NCI-H510A treated with DMSO at 0.1 percent for 48 hours (cell line): ENCODE measurements around the gene BBS9.
"Not testable (repeated sequence)": the region's sequence is repeated elsewhere in the genome, so short reads cannot be mapped to it uniquely, and the experiment has no call there.

Experiments
- DNase-seq: peaks from one replicate; lab custom pipeline; 2025; lab: John Stamatoyannopoulos, UW

Gene BBS9

DNA sequence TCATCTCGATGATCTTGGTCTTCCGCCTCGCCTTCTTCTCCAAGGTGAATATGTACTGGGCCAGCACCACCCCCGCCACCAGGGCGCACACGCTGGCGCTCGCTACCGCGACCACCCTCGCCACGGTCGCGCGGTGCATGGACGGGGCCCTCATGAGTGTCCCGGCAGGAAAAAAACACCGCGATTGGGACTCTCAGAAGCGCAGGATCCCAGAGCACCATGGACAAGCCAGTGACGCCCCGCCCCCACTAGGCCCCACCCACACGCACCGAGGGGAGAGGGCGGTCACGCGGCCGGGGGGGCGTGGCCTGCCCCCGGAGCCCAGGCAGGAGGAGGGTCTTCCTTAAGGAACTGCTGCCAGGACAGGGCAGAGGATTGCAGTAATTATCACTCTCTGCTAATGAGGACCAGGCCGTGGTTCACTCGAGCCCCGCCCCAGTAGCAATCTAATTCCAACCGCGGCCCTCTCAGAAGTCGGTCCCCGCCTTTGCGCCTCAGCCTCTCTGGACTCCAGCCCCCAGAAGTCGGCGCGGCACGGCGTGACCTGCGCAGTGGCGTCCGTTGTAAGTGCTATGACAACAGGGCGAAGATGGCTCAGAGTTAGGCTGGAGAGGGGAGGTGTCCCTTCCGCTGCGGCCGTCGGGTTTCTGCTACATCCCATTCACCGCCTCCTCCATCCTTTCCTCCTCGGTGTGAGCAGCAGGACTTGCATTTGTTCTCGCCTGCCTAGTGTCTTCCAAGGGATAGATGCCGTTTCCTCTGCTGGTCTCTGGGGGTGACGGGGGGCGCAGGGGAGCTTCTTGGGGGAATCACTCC, at the start of gene BBS9:
BBS9 (plus strand) TSS at position 575 of the 816 bp plus-strand sequence. CDS start 16,689 bp downstream, outside the sequence.
- peak; percentile 98 for DNase-seq

- DNase-seq = no peak
Measured at GRCh38 chr7:33079763-33080690, 49.3 kb upstream of the BBS9 start.

DNA sequence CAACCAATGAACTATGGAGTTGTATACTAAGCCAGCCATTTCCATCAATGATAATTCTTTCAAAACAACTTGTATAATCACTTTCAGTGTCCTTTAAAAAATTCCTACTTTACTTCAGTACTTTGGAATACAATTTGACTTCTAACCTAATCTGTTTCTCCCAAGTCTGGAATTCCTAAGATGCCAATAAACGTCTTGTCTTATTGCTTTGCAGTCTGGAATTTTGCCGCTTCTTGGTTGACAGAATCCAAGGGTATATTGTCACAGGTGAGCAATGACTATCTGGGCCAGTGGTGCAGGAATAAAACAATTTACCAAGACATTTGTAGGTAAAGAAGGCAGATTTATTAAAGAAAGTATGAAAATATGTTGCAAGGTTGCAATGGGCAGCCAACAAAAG, 42.0 kb upstream of the BBS9 start:
- no peak for DNase-seq

DNA sequence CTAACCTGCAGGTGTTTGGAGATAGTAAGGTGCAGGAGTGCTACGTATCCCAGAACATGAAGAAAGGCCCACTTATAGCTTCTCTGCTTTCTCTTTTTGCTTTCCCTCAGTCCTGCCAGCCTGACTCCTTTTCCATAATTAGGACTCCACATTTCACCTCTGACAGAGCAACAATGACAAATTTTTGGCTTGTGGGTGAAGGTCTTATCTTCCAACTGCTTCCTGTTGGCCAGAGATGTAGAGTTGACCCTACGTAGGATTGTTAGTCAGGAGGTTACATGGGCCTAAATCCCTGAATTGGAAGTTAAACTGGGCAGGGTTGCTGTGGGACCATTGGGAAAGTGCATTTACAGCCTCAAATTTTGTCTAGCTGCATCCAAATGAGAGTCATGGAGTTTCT, 41.5 kb upstream of the BBS9 start:
- no peak for DNase-seq

DNA sequence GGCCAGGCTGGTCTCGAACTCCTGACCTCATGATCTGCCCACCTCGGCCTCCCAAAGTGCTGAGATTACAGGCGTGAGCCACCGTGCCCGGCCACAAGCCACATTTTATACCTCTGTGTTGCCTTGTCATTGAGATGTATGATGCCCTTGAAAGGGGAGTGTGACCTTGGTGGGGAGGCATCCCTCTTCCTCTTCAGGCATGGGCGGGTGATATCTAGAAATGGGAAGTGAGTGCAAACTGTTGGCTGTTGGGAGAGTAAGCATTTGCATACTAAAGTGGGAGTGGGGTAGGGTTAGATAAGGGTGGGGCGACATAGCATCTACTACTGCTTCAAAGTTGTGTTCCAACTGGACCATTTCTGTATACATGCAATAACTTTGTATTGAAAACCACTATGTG, 40.2 kb upstream of the BBS9 start:
- DNase-seq = no peak

- DNase-seq = no peak
Measured at GRCh38 chr7:33091111-33091531, 38.2 kb upstream of the BBS9 start.

DNA sequence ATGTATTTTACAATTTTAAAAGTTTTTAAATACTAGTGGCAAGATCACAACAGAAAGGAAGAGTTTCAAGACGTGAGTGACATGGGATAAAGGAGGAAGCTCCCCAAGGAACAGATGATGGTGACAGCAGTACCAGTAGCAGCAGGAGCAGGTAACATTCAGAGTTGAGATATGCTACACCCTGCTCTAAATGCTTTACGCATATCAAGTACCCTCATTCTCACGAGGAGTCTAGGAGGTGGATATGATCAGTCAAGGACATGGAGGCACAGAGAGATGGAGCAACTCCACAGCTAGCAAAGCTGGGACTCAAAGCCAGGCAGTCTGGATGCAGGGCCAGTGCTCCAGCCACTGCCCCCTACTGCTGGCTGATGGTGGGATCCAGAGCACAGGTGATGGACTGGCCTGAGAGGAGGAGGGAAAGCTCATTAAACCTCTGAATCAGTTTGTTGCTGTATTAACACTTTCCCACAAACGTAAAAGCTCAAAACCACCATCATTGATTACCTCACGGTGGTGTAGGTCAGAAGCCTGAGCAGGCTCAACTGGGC, 37.6 kb upstream of the BBS9 start:
- DNase-seq = no peak

DNA sequence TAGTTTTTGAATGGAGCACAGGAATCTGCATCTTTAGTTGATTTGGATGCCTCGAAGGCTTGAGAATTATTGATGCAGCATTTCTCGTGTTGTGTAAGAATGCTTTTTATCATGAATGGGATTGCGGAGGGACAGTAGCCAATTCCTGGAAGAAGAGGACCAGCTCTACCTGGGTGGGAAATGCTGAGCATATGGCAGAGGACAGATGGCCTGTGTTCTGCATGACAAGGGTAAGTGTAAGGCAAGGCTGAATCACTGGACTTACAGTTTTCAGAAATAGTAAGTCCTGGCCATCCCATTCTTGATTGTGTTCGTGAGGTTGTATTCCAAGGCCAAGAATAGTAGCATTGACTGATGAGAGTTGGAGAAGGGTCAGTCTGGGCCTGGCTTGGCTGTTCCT, 36.1 kb upstream of the BBS9 start:
- no peak for DNase-seq

DNA sequence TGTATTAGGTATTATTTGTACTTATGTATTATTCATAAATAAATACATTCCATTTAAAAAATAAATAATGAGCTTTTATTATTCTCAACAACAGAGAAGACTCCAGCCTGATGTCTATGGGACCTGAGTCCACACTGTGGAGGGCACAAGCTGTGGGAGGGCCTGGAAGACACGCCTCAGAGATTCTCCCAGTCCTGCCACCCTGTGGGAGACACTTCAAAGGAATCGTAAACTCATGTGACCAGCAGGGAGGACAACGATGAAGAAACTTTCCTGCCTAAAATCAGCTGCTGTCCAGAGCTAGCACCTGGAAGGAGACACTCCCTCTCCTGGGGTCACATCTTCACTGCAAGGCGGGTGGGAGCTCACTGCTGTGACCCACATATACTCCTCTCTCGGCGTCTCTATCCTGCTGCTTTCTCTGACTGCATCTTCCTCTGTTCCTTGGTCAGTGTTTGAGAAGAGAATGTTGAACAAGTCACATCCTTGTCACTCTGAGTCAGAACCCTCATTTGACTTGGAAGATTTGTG, 34.6 kb upstream of the BBS9 start:
- DNase-seq = not testable (repeated sequence)

- no peak for DNase-seq
Measured at GRCh38 chr7:33099154-33099940, 30.0 kb upstream of the BBS9 start.

- no peak for DNase-seq
Measured at GRCh38 chr7:33100770-33101169, 28.6 kb upstream of the BBS9 start.

GRCh38 chr7:33101906-33102305, 27.5 kb upstream of the BBS9 start:
- no peak for DNase-seq

DNA sequence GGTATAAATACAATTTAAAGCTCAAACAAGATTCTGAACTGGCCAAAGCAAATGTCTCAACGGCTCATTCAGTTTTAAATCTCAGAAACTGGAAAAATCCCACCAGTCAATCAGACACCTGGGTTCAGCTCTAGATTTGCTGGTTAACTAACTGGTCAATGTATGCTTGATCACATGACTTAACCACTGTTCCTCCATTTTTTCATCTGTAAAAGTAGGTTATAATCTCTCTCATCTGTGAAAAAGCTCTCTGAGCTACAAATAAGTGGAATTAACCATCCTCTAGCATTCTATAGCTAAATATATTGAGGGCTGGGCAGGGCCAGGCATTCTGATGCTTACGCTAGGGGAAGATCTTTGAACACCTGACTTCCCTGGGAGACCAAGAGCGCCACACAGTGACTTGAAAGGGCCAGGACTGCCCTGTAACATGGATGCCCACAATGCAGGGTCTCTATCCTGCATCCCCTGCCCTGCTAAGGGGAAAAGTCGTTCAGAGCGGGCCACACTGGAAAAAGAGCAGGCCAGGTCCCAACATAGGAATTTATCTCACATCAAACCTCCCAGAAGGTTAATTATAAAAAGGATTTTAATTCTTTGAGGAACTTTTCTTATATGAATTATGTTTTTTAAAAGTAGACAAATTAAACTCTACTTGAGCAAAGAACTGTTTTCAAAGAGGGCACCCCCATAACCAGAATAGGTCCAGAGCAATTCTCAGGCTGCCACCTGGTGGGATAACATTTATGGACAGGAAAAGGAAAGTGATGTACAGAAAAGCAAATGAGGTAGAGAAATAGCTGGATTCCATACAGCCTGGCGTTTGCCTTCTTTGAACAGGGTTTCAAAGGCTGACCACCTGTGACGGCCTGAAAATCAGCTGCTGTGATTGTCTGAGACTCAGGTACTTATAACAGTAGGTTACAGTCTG, 22.0 kb upstream of the BBS9 start:
- peak; percentile 29 for DNase-seq

DNA sequence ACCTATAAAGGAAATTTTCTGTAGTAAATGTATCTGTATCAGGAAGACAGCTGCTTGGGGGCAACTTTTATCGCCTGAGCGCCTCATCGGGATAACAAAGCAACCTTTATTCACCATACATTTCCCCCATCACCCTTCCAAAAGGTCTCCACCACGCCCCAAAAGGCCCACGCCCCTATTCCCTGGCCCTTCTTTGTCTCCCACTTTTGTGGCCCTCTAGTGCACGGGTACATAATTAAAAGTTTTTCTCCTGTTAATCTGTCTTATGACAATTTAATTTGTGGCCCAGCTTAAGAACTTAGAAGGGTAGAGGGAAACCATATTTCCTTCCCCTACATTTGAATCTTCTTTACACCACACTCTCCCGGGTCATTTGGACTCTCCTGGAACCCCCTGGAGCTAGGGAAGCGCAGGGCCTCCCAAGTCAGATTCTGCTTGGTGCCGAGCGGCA, 20.8 kb upstream of the BBS9 start:
- peak; percentile 25 for DNase-seq

GRCh38 chr7:33109005-33109757, 20.2 kb upstream of the BBS9 start, which contains the start of gene RP9:
TSS of gene RP9 (minus strand) at chr7:33109404. CDS start at chr7:33109372, 32 bp downstream.
- peak; percentile 85 for DNase-seq

- peak; percentile 8 for DNase-seq
Measured at GRCh38 chr7:33109758-33110238, 19.6 kb upstream of the BBS9 start.

DNA sequence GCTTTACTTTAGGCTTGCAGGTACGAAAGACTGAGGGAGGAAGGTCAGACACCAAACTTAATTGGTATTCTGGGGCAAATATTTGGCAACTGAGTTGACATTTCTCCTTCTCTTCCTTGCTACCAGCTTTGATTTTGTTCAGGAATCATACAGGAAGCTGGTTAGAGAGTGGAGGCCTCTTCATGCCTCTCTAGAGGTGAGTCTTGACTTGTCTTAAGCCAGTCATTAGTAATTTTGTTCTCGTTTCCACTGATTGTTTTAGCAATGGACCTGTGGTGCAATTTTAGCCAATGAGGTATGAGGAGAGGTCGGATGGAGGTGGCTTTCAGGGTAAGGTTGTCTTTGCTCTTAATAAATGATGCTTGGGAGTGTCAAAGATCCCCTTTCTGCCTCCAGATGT, 17.8 kb upstream of the BBS9 start:
- no peak for DNase-seq

DNA sequence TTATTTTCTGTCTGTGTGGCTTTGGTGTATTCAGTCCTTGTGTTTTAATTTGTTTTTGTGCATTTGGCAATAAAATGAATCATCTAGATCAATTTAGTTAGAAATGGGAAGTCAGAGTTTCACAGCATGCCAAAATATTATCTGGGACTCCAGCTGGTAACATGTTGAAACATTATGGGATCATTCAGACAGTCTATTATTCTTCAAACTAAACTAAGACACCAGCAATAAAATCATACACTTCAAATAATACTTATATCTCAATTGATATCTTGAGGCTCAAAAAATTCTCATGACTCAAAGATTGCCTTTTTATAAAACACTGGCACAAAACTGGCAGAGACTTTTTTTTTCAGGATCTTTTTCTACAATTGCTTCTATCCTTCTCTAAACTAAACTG, 14.4 kb upstream of the BBS9 start:
- DNase-seq = no peak

GRCh38 chr7:33118383-33118782, 11.0 kb upstream of the BBS9 start:
- no peak for DNase-seq
